Prostate gland (tissue), 2 donors: Measurements from ENCODE around the gene XCR1.

Experiments used
- CTCF ChIP-seq, 4 experiments: fragments of 200-600 bp in 2 of 4; fragments of 450-650 bp in 2 of 4; sonication (generic) in 2 of 4; IDR thresholded peaks; 1 replicate in 3 of 4; 2 replicates in 1 of 4; pipeline ENCODE4 v1.5.1; 2016 to 2019; ENCODE audit warnings: antibody characterized with exemption in 4 of 4, mild to moderate bottlenecking in 2 of 4, moderate library complexity in 2 of 4
- POLR2A ChIP-seq: fragments of 450-650 bp; IDR thresholded peaks from one replicate; pipeline ENCODE4 v1.6.1; 2016; ENCODE audit warnings: antibody characterized with exemption, mild to moderate bottlenecking

GRCh38 chr3:45988804-45989203 lies 38.5 kb downstream of the XCR1 start:
- TF ChIP-seq CTCF (IDR thresholded peaks at IDR 0.05) (no peak), POLR2A (no peak)
